Activated CD4-positive, alpha-beta T cell treated with anti-CD3 and anti-CD28 coated beads for 24 hours (primary cell): ENCODE data around the gene GLG1.
"Not testable (repeated sequence)": the region's sequence is repeated elsewhere in the genome, so short reads cannot be mapped to it uniquely, and the experiment has no call there.

Experiments used
- DNase-seq, 2 donors: peaks; one replicate each; pipeline ENCODE4 v3.0.0-alpha.2; 2020; ENCODE audit warnings: low read depth in 2 of 2

GLG1 gene

DNA sequence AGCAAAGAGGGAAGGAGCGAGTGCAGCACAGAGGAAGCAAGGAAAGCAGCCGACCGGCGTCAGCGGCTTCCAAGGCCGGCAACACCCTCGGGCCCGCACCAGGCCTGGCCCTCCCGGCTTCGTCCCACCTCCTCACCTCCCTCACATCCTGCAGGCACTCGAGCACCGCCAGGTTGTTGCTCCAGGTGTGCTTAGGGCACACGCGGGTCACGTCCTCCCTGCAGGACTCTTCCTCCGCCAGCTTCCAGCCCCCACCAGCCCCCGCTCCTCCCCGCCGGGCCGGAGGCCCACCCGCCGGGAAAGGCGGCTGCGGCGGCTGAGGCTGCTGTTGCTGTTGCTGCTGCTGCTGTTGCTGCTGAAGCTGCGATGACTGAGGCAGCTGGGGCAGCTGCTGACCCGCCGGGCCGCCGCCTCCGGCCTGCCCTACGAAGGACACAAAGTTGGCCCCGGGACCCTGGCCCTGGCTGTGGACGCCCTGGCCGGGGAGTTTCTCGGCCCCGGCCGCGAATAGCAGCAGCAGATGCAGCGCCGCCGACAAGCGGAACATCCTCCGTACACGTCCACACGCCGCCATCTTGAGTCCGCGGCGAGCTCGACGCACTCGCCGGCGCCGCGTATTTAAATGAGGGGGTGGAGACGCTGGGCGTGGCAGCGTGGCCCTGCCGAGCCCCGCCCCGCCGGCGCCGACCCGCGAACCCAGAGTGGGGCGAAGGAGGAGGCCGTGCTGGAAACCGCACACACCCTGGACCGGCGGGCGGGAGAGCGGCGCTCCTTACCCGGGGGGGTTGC, at the start of gene GLG1:
Gene GLG1 (minus strand): TSS at position 594 of the 789 bp plus-strand sequence. CDS start 20 bp downstream, at position 574.
- DNase-seq = peak; percentile 87

DNA sequence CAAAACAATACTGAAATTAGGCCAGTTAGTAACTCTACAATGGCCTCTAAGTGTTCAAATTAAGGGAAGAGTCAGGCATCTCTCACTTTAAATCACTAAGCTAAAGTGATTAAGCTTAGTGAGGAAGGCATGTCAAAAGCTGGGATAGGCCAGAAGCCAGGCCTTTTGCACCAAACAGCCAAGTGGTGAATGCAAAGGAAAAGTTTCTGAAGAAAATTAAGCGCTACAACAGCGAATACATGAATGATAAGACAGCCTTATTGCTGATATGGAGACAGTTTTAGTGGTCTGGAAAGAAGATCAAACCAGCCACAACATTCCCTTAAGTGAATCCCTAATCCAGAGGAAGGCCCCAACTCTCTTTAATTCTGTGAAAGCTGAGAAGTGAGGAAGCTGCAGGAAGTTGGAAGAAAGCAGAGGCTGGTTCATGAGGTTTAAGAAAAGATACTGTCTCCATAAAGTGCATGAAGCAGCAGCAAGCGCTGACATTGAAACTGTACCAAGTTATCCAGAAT, 47.7 kb upstream of the GLG1 start:
- no peak for DNase-seq

DNA sequence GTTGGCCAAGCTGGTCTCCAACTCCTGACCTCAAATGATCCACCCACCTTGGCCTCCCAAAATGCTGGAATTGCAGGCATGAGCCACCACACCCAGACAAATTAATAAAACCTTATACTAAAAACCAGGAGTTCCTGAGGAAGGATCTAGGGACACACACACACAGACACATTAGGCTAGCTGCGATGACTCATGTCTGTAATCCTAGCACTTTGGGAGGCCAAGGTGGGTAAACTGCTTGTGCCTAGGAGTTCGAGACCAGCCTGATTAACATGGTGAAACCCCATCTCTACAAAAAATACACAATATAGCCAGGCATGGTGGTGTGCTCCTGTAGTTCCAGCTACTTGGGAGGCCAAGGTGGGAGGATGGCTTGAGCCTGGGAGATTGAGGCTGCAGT, 46.0 kb upstream of the GLG1 start:
- not testable (repeated sequence) for DNase-seq

DNA sequence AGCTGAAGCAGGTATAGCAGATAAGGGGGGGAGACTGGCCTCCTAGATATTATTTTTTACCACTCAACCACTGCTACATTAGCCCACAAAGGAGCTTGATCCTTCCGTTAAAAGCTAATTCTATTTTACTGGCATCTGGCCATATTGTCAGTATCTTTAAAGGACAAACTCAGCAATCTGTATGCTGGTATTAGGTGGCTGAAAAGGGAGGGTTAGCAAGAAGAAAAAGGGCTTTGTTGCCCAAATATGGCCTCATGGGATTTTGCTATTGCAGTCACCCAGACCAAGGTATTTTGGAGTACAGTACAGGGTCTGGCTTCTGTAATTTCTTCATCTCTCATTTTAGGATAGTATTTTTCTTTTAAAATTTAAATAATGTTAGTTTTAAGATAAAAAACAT, 45.3 kb upstream of the GLG1 start:
- DNase-seq = no peak

DNA sequence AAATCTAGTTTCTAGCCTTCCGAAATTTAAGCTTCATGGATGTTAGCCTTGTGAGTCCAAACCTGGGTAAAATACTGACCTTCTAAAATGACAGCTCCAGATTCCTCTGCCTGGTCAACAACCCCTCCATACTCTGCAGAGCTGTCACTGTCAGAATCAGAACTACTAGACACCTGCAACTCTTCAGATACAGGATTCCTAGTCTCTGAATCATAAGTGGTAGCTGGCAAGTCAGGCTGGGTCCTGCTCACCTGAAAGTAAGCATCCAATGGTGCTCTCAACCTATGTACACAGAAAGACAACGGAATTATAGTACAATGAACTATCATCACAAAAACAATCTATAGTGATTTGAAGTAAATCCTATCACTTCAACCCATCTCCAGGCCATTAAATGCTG, 44.9 kb upstream of the GLG1 start:
- no peak for DNase-seq

DNA sequence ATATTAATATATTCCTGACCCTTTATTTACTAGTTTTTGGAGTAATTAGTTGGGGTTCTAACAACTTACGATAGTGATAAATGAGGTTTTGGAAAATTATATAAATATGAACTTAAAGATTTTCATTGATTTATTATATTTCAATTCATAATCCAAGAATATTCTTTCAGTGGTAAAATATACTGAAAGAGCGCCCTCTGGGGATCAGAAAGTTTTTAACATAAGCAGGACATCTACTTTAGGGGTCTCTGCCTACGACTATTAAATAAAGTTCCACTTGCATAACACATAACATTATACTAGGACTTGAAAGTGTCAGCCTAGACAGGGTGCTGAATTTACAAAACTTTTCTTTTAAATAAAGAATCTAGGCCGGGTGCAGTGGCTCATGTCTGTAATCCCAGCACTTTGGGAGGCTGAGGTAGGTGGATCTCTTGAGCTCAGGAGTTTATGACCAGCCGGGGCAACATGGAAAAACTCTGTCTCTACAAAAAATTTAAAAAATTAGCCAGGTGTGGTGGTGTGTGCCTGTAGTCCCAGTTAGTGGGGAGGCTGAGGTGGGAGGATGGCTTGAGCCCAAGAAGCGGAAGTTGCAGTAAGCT, 44.2 kb upstream of the GLG1 start:
- no peak for DNase-seq

DNA sequence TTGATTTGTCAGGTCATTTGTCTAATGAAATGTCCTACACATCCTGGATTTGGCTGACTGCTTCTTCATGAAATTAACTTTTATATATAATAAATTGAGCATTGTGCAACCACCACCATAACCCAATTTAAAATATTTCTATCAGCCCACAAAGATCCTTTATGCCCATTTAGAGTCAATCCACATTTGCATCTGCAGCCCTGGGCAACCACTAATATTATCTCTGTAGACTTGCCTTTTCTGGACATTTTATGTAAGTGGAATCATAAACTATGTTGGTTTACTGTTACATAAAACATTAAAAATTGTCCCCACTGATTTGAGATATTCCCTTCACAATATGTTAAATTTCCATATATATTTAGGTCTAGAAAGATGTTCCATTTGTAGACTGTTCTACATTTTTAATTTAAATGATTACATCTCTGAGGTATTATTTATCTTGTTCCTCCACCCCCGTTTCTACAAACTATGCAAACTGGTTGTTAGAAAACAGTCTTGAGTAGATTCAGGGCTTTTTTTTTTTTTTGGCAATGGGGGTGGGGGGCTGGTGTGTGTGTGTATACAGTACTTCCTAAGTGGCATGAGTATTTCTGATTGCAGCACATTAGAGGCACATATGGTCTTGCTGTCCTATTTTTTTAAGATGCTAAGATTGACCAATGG, 43.1 kb upstream of the GLG1 start:
- no peak for DNase-seq

DNA sequence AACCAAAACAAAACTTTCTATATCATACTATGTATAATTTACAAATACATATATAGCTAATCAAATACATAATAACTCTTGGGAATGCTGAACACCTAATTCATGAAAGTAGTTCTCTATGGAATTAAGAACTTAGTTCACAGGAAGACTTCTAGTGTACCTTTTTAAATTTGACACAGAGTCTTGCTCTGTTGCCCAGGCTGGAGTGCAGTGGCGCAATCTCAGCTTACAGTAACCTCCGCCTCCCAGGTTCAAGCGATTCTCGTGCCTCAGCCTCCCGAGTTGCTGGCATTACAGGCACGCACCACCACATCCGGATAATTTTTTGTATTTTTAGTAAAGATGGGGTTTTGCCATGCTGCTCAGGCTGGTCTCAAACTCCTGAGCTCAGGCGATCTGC, 35.1 kb upstream of the GLG1 start:
- no peak for DNase-seq

DNA sequence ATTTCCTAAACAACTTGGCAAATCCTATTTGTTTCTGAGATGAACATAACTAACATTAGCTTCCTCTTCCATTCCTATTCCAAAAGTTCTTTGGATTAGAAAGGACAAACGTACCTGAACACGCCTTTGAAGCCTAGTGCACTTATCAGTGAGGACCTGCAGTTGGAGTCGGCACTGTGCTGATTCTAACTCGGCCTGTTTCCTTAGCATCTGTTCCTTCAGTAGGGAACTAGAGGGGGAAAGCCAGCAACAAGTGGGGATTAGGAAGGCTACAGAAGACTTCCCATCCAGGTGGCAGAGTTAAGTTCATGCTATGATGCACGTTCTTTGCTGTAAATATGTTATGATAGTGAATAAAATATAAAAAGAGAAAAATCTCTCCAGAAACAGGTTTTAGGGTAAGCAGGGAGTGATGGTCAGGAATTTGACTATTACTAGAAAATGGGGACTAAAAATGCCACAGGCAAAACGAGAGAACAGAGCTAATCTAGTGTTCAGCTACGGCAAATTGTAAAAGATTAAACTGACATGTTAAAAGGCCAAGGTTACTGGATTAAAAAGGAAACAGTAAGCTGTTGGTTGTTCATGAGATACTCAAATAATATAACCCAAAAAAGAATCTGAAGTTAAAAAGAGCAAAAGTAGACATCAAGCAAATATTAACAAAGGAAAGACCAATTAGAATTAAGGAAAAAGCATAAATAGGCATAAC, 31.0 kb upstream of the GLG1 start:
- DNase-seq = no peak

DNA sequence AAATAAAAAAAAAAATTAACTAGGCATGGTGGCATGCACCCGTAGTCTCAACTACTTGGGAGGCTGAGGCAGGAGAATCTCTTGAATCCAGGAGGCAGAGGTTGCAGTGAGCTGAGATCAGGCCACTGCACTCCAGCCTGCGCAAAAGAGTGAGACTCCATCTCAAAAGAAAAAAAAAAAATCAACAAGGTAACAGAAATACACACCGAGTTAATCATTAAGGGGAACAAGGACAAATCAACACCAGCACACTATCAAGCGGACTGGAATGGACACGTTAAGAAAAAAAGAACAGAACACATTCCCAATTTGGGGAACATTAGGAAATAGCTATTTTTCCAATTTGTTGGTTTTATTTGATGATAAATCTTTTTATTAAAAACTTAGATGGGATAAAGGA, 28.4 kb upstream of the GLG1 start:
- no peak for DNase-seq

DNA sequence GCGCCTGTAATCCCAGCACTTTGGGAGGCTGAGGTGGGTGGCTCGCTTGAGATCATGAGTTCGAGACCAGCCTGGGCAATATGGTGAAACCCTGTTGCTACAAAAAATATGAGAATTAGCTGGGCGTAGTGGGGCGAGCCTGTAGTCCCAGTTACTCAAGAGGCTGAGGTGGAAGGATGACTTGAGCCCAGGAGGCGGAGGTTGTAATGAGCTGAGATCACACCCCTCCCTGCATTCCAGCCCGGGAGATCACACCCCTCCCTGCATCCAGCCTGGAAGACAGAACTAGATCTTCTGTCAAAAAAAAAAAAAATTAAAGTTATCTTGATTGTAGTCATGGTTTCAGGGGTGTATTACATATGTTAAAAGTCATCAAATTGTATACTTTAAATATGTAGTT, 26.8 kb upstream of the GLG1 start:
- DNase-seq = no peak

DNA sequence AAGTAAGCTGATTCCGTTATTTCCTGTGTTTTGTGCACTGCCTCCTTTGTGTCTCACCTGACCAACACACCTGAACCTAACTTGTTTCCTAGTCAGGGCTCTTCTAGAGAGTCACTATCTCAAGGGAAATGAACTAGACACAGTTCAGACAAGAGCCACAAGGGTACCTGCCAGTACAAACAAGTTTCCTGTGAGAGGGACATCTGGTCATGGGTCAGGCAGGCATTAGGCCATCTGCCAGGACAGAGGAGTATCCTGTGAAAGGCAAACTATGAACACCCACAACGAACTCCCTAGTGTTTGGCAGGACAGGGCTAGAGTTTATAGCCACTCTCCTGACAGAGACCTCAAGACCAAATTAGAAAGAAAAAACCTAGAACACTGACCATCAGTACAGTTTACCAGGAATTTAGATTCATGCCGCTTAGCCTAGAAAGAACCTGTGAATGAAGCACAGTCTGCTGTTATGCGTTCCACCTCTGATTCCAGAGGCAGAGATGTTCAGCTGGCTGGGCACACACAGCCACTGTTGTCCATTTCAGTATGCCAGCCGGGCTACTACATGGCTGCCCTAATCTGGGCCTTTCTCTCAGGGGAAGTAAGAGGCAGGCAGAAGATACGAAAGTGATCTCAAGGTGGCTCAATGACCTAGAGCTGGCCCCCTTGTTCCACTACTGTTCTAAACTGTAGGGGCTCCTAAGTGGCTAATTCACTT, 20.7 kb upstream of the GLG1 start:
- DNase-seq = no peak

DNA sequence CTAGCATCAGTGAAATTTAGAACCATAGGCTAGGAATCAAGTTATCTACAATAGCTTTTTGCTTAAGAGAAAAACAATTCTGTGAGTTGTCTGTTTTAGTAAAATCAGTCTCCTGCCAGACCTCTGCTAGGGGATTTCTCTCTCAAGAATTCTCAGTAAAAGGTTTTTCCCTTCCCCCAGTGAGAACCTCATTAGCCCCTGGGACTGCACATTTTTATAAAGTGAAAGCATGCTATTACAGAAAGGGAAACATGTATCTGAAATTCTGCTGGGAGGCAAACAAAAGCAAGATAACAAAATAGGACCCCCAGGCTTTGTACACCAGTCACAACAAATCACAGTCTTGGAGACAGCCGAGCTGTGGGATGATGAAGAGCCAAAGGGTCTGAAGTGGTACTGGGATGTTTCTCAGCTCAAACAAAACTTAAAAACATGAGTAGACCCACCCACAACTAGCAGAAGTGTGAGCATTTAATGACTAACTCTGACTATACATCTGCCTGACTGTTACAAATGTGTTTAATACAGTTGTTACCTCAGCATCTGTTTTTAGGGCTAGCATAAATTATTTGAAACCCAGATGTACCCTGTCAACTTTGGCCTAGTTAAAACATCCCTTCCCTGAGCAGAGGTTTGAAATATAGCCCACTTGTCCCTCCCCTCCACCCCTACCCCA, 20.0 kb upstream of the GLG1 start:
- no peak for DNase-seq

DNA sequence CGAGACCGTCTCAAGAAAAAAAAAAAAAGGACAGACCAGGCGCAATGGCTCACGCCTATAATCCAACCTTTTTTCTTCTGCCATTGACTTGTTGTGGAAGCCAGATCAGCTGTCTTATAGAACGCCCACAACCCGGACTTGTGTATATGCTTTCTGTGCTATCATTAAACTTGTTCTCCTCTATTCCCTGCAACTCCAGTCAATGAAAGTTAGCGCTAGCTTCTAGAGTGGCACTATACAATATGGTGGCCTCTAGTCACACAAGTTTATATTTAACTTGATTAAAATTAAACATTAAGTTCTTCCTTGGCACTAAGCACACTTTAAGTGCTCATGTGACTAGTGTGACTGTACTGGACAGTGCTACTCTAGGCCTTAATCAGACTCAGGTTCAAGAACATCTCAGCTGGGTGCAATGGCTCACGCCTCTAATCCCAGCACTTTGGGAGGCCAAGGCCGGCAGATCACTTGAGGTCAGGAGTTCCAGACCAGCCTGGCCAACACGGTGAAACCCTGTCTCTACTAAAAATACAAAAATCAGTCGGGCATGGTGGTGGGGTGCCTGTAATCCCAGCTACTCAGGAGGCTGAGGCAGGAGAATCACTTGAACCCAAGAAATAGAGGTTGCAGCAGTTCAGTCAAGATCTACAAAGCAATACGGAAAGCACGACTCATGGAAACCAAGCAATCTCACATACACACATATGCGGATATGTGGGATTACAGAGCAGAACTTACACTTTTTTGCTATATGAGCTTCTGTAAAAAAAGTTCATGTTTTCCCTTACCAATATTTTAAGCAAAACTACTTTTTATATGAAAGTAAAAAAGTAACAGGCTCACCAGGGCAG, 18.8 kb upstream of the GLG1 start:
- DNase-seq = no peak

DNA sequence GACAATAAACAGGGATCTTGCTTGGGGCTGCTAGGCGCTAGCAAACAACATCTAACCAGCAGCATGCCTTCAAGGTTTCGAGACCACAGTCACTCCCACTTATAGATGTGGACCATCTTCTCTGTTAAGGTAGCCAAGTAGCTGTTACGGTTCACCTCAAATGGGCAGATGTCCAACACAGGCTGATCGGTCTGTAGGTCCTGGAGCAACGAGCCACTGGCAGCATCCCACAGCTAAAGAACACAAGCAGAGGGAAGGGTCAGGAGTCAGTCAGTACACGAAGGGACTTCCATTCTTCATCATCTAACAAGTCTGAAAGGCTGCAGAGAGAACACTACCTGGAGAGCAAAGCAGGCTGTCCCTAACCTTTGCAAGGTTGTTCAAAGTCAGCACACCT, 16.9 kb upstream of the GLG1 start:
- no peak for DNase-seq

DNA sequence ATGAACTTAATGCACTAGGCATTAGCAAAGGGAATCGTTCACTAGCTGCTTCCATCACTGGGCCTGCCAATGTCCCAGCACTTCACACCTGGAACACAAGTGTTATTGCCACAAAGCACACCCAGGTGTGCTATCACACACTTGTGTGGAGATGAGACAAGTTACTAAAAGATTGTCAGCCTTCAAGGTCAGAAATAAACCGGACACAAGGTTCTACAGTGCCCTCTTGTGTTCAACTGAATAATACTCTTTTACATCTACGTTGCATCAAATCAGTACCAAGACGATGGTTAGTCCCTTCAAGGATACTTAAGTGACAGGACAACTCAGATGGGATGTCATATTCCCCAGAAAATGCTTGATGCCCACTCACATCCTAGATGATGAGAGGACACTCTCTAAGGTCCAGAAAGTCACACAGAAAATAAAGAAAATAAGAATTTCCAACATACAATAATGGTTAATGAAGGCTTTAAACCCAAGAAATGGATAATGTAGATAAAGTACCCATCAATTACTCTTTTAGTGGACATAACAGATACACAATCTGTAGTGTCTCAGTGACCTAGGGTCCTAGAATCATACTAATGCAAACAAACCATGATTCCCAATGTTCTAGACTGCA, 16.4 kb upstream of the GLG1 start:
- DNase-seq = no peak

DNA sequence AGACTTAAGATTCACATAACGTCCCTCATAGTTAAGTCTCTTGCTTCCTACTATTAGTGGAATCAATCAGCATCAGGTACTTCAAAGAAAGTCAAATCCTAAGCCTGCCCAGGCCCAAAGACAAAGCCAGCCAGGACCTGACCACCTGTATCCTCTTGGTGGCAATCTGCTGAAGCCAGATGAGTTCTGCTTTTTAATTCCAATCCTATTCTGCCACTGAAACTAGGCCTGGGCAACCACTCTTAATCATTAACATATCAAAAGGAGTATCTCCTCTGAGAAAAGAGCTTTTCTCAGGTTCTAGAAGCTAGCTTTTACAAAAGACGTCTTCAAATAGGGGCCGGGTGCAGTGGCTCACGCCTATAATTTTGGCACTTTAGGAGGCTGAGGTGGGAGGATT, 15.1 kb upstream of the GLG1 start:
- DNase-seq = no peak

DNA sequence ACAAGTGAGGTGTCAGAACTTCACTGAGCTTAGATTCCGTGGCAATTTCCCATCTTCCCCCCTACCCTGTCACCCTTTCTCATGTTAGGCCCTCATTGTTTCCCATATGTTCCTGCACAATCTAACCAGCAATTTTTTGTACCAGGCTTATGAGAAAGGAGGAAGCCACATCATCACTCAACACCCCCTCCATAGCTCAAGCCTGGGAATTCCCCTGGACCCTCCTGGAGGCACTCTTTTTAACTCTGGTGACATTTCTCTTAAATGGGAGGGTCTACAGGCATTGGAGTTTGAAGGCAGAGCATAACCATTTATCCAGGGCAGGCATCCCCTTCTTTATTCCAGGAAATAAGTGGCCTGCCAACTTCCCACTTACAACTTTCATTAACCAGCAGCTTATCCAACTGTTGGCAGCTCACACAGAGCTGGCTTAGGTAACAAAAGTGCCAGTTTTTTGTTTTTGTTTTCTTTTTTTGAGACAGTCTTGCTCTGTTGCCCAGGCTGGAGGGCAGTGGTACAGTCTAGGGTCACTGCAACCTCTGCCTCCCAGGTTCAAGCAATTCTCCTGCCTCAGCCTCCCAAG, 10.4 kb upstream of the GLG1 start:
- DNase-seq = no peak

DNA sequence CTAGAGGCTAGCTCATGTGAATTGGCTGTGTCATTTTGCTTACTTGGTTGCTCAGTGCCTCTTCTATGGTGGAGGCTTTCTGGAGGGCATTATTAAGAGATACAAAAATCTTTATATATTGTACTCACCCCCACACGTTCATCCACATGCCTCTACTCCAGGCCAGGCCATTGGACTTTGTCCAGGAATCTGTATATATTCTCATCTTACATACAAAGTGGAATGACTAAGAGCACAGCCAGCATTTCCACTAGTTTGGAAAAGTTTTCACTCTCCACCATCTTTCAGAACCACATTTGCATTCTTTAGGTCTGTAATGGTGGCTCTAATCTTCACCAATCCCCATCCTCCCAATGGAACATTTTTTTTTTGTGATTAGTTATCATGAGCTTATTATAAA, 4.8 kb upstream of the GLG1 start:
- no peak for DNase-seq
